Mammary epithelial cell (primary cell): Measurements from ENCODE around the gene ADGRA3.

Experiments used
- CTCF ChIP-seq, 2 donors: IDR thresholded peaks in 1 of 2; conservative IDR thresholded peaks in 1 of 2; 2 replicates each; pipeline ENCODE4 v1.5.1; 2011 to 2012; ENCODE audit warnings: inconsistent platforms in 2 of 2, low read length in 2 of 2, mild to moderate bottlenecking in 2 of 2, control low read depth in 1 of 2, low read depth in 1 of 2; ENCODE audit not compliant: insufficient read depth in 1 of 2; ENCODE audit errors: extremely low read depth in 1 of 2
- EZH2 ChIP-seq: IDR thresholded peaks from 2 replicates; pipeline ENCODE4 v1.6.1; 2012; ENCODE audit warnings: low read length, inconsistent platforms, borderline replicate concordance

GRCh38 chr4:22515888-22516541 lies at the start of gene ADGRA3:
- TF ChIP-seq CTCF (conservative IDR thresholded peaks at IDR 0.05 in 1 of 2, IDR thresholded peaks at IDR 0.05 in 1 of 2; ENCODE audit: extremely low read depth in 1 of 2, insufficient read depth in 1 of 2, low read depth in 1 of 2, low read length in 2 of 2), result no peak
- no peak for TF ChIP-seq EZH2
